Stomach (tissue), 4 donors: Measurements from ENCODE around the gene SLC38A3.

ENCODE experiments used
- EP300 ChIP-seq: sonication (generic); formaldehyde crosslinking; IDR thresholded peaks from one replicate; pipeline ENCODE4 v1.6.1; 2017; ENCODE audit warnings: antibody characterized with exemption
- POLR2A ChIP-seq, 4 donors: fragments of 450-650 bp; IDR thresholded peaks; one replicate each; pipeline ENCODE4 v1.6.1; 2016; ENCODE audit warnings: antibody characterized with exemption in 4 of 4, control low read depth in 2 of 4, mild to moderate bottlenecking in 1 of 4, moderate library complexity in 1 of 4
- POLR2AphosphoS5 ChIP-seq, 3 donors: sonication (generic); formaldehyde crosslinking; IDR thresholded peaks; one replicate each; pipeline ENCODE4 v1.6.1; 2016; ENCODE audit warnings: antibody characterized with exemption in 3 of 3
- TF ChIP-seq, protein P1 (sequence below), 7 experiments: fragments of 450-650 bp in 4 of 7; fragments of 200-600 bp in 3 of 7; sonication (generic) in 3 of 7; IDR thresholded peaks; one replicate each; pipeline ENCODE4 v1.5.1; 2016 to 2019; ENCODE audit warnings: antibody characterized with exemption in 7 of 7, control low read depth in 2 of 7, mild to moderate bottlenecking in 1 of 7

GRCh38 chr3:50170689-50171088, 34.4 kb upstream of the SLC38A3 start:
- TF ChIP-seq, protein P1, sequence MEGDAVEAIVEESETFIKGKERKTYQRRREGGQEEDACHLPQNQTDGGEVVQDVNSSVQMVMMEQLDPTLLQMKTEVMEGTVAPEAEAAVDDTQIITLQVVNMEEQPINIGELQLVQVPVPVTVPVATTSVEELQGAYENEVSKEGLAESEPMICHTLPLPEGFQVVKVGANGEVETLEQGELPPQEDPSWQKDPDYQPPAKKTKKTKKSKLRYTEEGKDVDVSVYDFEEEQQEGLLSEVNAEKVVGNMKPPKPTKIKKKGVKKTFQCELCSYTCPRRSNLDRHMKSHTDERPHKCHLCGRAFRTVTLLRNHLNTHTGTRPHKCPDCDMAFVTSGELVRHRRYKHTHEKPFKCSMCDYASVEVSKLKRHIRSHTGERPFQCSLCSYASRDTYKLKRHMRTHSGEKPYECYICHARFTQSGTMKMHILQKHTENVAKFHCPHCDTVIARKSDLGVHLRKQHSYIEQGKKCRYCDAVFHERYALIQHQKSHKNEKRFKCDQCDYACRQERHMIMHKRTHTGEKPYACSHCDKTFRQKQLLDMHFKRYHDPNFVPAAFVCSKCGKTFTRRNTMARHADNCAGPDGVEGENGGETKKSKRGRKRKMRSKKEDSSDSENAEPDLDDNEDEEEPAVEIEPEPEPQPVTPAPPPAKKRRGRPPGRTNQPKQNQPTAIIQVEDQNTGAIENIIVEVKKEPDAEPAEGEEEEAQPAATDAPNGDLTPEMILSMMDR (IDR thresholded peaks at IDR 0.05), result no peak
- TF ChIP-seq EP300, result no peak
- TF ChIP-seq POLR2AphosphoS5 (IDR thresholded peaks at IDR 0.05), result no peak
- no peak for TF ChIP-seq POLR2A (IDR thresholded peaks at IDR 0.05)
